Stimulated activated naive CD8-positive, alpha-beta T cell treated with anti-CD3 and anti-CD28 coated beads, Interleukin-15, Interleukin-2, amounts not matched to agents 100 ng/mL and 50 ng/mL, for 24 hours (primary cell): ENCODE data around the gene DPYSL4.

Source experiments
- H3K27ac Mint-ChIP-seq: one replicate; pipeline ENCODE4 v1.8.0; 2021; ENCODE audit warnings: mild to moderate bottlenecking, mixed read lengths
- H3K27me3 Mint-ChIP-seq: one replicate; pipeline ENCODE4 v1.8.0; 2021; ENCODE audit warnings: mixed read lengths
- H3K36me3 Mint-ChIP-seq: one replicate; pipeline ENCODE4 v1.8.0; 2021; ENCODE audit warnings: low read depth, mixed read lengths
- H3K4me1 Mint-ChIP-seq: one replicate; pipeline ENCODE4 v1.8.0; 2021; ENCODE audit warnings: low read depth, mixed read lengths
- H3K4me3 Mint-ChIP-seq: one replicate; pipeline ENCODE4 v1.8.0; 2021; ENCODE audit warnings: mild to moderate bottlenecking, mixed read lengths
- H3K9me3 Mint-ChIP-seq: one replicate; pipeline ENCODE4 v1.8.0; 2021; ENCODE audit warnings: mixed read lengths

The DPYSL4 gene

GRCh38 chr10:132189016-132189415, 2.3 kb downstream of the DPYSL4 start:
- H3K9me3 Mint-ChIP-seq: peaks cover 4% of the 10 kb centered on the region

GRCh38 chr10:132189810-132190422, 3.2 kb downstream of the DPYSL4 start:
- Mint-ChIP-seq H3K4me3 (no peak overlapping the region), H3K36me3 (peaks cover 11% of the 10 kb centered on the region), H3K9me3 (peaks cover 4% of the 10 kb centered on the region), H3K4me1 (no peaks in the 10 kb centered on the region), H3K27ac (no peak overlapping the region), H3K27me3 (peaks cover 22% of the 10 kb centered on the region)

More at GRCh38 chr10:132189016-132189415, 2.3 kb downstream of the DPYSL4 start:
- Mint-ChIP-seq H3K4me3 (no peak overlapping the region), H3K4me1 (no peaks in the 10 kb centered on the region), H3K36me3 (peaks cover 11% of the 10 kb centered on the region), H3K27ac (no peak overlapping the region), H3K27me3 (peaks cover 29% of the 10 kb centered on the region)

GRCh38 chr10:132192076-132192975, 5.6 kb downstream of the DPYSL4 start:
- Mint-ChIP-seq H3K4me1 (no peaks in the 10 kb centered on the region), H3K36me3 (peaks cover 11% of the 10 kb centered on the region), H3K4me3 (no peak overlapping the region), H3K27ac (no peak overlapping the region), H3K27me3 (peaks cover 18% of the 10 kb centered on the region), H3K9me3 (peaks cover 4% of the 10 kb centered on the region)

- no peak overlapping the region for H3K4me3 Mint-ChIP-seq
- H3K9me3 Mint-ChIP-seq: peaks cover 4% of the 10 kb centered on the region
- peaks cover 14% of the 10 kb centered on the region for H3K27me3 Mint-ChIP-seq
These were observed 6.4 kb downstream of the DPYSL4 start for GRCh38 chr10:132192991-132193665.

GRCh38 chr10:132193907-132194552, 7.3 kb downstream of the DPYSL4 start:
- H3K27me3 Mint-ChIP-seq: peaks cover 6% of the 10 kb centered on the region
- H3K4me3 Mint-ChIP-seq: no peak overlapping the region

More at GRCh38 chr10:132192991-132193665, 6.4 kb downstream of the DPYSL4 start:
- Mint-ChIP-seq H3K4me1 (no peaks in the 10 kb centered on the region), H3K36me3 (peaks cover 10% of the 10 kb centered on the region), H3K27ac (no peak overlapping the region)

GRCh38 chr10:132194726-132195125, 8.0 kb downstream of the DPYSL4 start:
- H3K27me3 Mint-ChIP-seq: peaks cover under 1% of the 10 kb centered on the region
- no peak overlapping the region for H3K4me3 Mint-ChIP-seq
- no peak overlapping the region for H3K27ac Mint-ChIP-seq
- no peaks in the 10 kb centered on the region for H3K4me1 Mint-ChIP-seq
- peaks cover 5% of the 10 kb centered on the region for H3K36me3 Mint-ChIP-seq
- H3K9me3 Mint-ChIP-seq: peaks cover 4% of the 10 kb centered on the region

More at GRCh38 chr10:132193907-132194552, 7.3 kb downstream of the DPYSL4 start:
- H3K4me1 Mint-ChIP-seq: no peaks in the 10 kb centered on the region
- no peak overlapping the region for H3K27ac Mint-ChIP-seq
- peaks cover 5% of the 10 kb centered on the region for H3K36me3 Mint-ChIP-seq
- H3K9me3 Mint-ChIP-seq: peaks cover 4% of the 10 kb centered on the region

- H3K27ac Mint-ChIP-seq: no peak overlapping the region
- peaks cover 2% of the 10 kb centered on the region for H3K9me3 Mint-ChIP-seq
- no peaks in the 10 kb centered on the region for H3K4me1 Mint-ChIP-seq
- no peak overlapping the region for H3K4me3 Mint-ChIP-seq
- H3K27me3 Mint-ChIP-seq: no peaks in the 10 kb centered on the region
- H3K36me3 Mint-ChIP-seq: peaks cover 4% of the 10 kb centered on the region
These were observed 8.8 kb downstream of the DPYSL4 start for GRCh38 chr10:132195366-132196075.

GRCh38 chr10:132196178-132197113, 9.7 kb downstream of the DPYSL4 start:
- no peaks in the 10 kb centered on the region for H3K36me3 Mint-ChIP-seq
- no peak overlapping the region for H3K4me3 Mint-ChIP-seq
- H3K4me1 Mint-ChIP-seq: no peaks in the 10 kb centered on the region
- no peaks in the 10 kb centered on the region for H3K27me3 Mint-ChIP-seq
- no peaks in the 10 kb centered on the region for H3K9me3 Mint-ChIP-seq
- no peak overlapping the region for H3K27ac Mint-ChIP-seq

- Mint-ChIP-seq H3K4me3 (no peak overlapping the region), H3K36me3 (no peaks in the 10 kb centered on the region), H3K27me3 (no peaks in the 10 kb centered on the region), H3K27ac (no peak overlapping the region), H3K9me3 (no peaks in the 10 kb centered on the region), H3K4me1 (no peaks in the 10 kb centered on the region)
These were observed 10.7 kb downstream of the DPYSL4 start for GRCh38 chr10:132197271-132198067.

GRCh38 chr10:132198068-132198370, 11.3 kb downstream of the DPYSL4 start:
- H3K36me3 Mint-ChIP-seq: no peaks in the 10 kb centered on the region
- no peaks in the 10 kb centered on the region for H3K27me3 Mint-ChIP-seq
- H3K27ac Mint-ChIP-seq: no peak overlapping the region
- no peak overlapping the region for H3K4me3 Mint-ChIP-seq
- H3K4me1 Mint-ChIP-seq: no peaks in the 10 kb centered on the region
- no peaks in the 10 kb centered on the region for H3K9me3 Mint-ChIP-seq

GRCh38 chr10:132198381-132199181, 11.8 kb downstream of the DPYSL4 start:
- H3K9me3 Mint-ChIP-seq: no peaks in the 10 kb centered on the region
- H3K27ac Mint-ChIP-seq: no peak overlapping the region
- H3K4me1 Mint-ChIP-seq: no peaks in the 10 kb centered on the region
- H3K27me3 Mint-ChIP-seq: no peaks in the 10 kb centered on the region
- H3K36me3 Mint-ChIP-seq: no peaks in the 10 kb centered on the region
- no peak overlapping the region for H3K4me3 Mint-ChIP-seq

GRCh38 chr10:132199268-132199853, 12.6 kb downstream of the DPYSL4 start:
- Mint-ChIP-seq H3K36me3 (no peaks in the 10 kb centered on the region), H3K9me3 (no peaks in the 10 kb centered on the region), H3K27me3 (no peaks in the 10 kb centered on the region), H3K4me1 (no peaks in the 10 kb centered on the region), H3K27ac (no peak overlapping the region), H3K4me3 (no peak overlapping the region)
